ENCODE measurements around the gene COLEC11. TPM values are rescaled to one million over a fixed set of nuclear protein-coding genes. Genes with fewer than 3 reads are reported as not detected.

COLEC11 gene
- polyA plus RNA-seq, 1 donor (not counting 4 experiments of a cell fraction or from before 2014, with no cell fraction given), result not detected

GRCh38 chr2:3622967-3623366 lies 28.1 kb downstream of the COLEC11 start:
- H3K27ac ChIP-seq (ENCODE audit: control insufficient read depth, insufficient read depth, low read length), result no peak overlapping the region
- FAIRE-seq (no peak), DNase-seq (ENCODE audit: low read depth, low spot score) (no peak)
- no peaks in the 10 kb centered on the region for H3K9me1 ChIP-seq (ENCODE audit: control insufficient read depth, extremely low read depth, insufficient read depth, low read length)
- no peak overlapping the region for H2AFZ ChIP-seq (ENCODE audit: control insufficient read depth, low read length)
- H3K27me3 ChIP-seq (ENCODE audit: control insufficient read depth, extremely low read depth, insufficient read depth, low read length), result no peaks in the 10 kb centered on the region
- dilution Hi-C loops (cut with MboI; ENCODE audit: extremely low pct_ligation_motif_present, low sequenced_read_pairs), result no loop called here
- no peak overlapping the region for H3K4me2 ChIP-seq (ENCODE audit: control insufficient read depth, extremely low read depth, insufficient read depth, low read depth, low read length)
- no peaks in the 10 kb centered on the region for H3K36me3 ChIP-seq (ENCODE audit: control insufficient read depth in 2 of 2, extremely low read depth in 1 of 2, insufficient read depth in 2 of 2, low read length in 2 of 2)
- H3K4me1 ChIP-seq (ENCODE audit: control insufficient read depth, extremely low read depth, insufficient read depth, low read length), result peaks cover 14% of the 10 kb centered on the region
- no peaks in the 10 kb centered on the region for H3K9me3 ChIP-seq (ENCODE audit: control insufficient read depth, low read depth, low read length)
- H3K79me2 ChIP-seq (ENCODE audit: control insufficient read depth, insufficient read depth, low read length), result no peaks in the 10 kb centered on the region
- H3K4me3 ChIP-seq (ENCODE audit: control insufficient read depth in 2 of 3, extremely low read depth in 1 of 3, insufficient read depth in 2 of 3, low read depth in 1 of 3, low read length in 3 of 3), result no peak overlapping the region
- no peaks in the 10 kb centered on the region for H4K20me1 ChIP-seq (ENCODE audit: control insufficient read depth, extremely low read depth, insufficient read depth, low read length)
- TF ChIP-seq, protein P1, sequence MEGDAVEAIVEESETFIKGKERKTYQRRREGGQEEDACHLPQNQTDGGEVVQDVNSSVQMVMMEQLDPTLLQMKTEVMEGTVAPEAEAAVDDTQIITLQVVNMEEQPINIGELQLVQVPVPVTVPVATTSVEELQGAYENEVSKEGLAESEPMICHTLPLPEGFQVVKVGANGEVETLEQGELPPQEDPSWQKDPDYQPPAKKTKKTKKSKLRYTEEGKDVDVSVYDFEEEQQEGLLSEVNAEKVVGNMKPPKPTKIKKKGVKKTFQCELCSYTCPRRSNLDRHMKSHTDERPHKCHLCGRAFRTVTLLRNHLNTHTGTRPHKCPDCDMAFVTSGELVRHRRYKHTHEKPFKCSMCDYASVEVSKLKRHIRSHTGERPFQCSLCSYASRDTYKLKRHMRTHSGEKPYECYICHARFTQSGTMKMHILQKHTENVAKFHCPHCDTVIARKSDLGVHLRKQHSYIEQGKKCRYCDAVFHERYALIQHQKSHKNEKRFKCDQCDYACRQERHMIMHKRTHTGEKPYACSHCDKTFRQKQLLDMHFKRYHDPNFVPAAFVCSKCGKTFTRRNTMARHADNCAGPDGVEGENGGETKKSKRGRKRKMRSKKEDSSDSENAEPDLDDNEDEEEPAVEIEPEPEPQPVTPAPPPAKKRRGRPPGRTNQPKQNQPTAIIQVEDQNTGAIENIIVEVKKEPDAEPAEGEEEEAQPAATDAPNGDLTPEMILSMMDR (optimal IDR thresholded peaks at IDR 0.05 in 1 of 3, IDR thresholded peaks at IDR 0.05 in 1 of 3, conservative IDR thresholded peaks at IDR 0.05 in 1 of 3; ENCODE audit: extremely low read depth in 1 of 3, insufficient read depth in 2 of 3, low read length in 3 of 3), result no peak
- no peak for TF ChIP-seq EZH2 (IDR thresholded peaks at IDR 0.05; ENCODE audit: low read length)
- no peak overlapping the region for H3K9ac ChIP-seq (ENCODE audit: control insufficient read depth, extremely low read depth, insufficient read depth, low read length)

- DNase-seq (ENCODE audit: low read depth, low spot score) (no peak), FAIRE-seq (no peak)
- no peaks in the 10 kb centered on the region for H3K9me3 ChIP-seq (ENCODE audit: control insufficient read depth, low read depth, low read length)
- no peak overlapping the region for H3K27ac ChIP-seq (ENCODE audit: control insufficient read depth, insufficient read depth, low read length)
- H3K9ac ChIP-seq (ENCODE audit: control insufficient read depth, extremely low read depth, insufficient read depth, low read length), result no peak overlapping the region
- H3K36me3 ChIP-seq (ENCODE audit: control insufficient read depth in 2 of 2, extremely low read depth in 1 of 2, insufficient read depth in 2 of 2, low read length in 2 of 2), result no peaks in the 10 kb centered on the region
- H3K79me2 ChIP-seq (ENCODE audit: control insufficient read depth, insufficient read depth, low read length), result no peaks in the 10 kb centered on the region
- no peaks in the 10 kb centered on the region for H4K20me1 ChIP-seq (ENCODE audit: control insufficient read depth, extremely low read depth, insufficient read depth, low read length)
- H2AFZ ChIP-seq (ENCODE audit: control insufficient read depth, low read length), result no peak overlapping the region
- no peak overlapping the region for H3K4me2 ChIP-seq (ENCODE audit: control insufficient read depth, extremely low read depth, insufficient read depth, low read depth, low read length)
- dilution Hi-C loops (cut with MboI; ENCODE audit: extremely low pct_ligation_motif_present, low sequenced_read_pairs), result no loop called here
- TF ChIP-seq, protein P1 (optimal IDR thresholded peaks at IDR 0.05 in 1 of 3, IDR thresholded peaks at IDR 0.05 in 1 of 3, conservative IDR thresholded peaks at IDR 0.05 in 1 of 3; ENCODE audit: extremely low read depth in 1 of 3, insufficient read depth in 2 of 3, low read length in 3 of 3), result no peak
- TF ChIP-seq EZH2 (IDR thresholded peaks at IDR 0.05; ENCODE audit: low read length), result no peak
- H3K4me1 ChIP-seq (ENCODE audit: control insufficient read depth, extremely low read depth, insufficient read depth, low read length), result peaks cover 8% of the 10 kb centered on the region
- no peaks in the 10 kb centered on the region for H3K27me3 ChIP-seq (ENCODE audit: control insufficient read depth, extremely low read depth, insufficient read depth, low read length)
- no peak overlapping the region for H3K4me3 ChIP-seq (ENCODE audit: control insufficient read depth in 2 of 3, extremely low read depth in 1 of 3, insufficient read depth in 2 of 3, low read depth in 1 of 3, low read length in 3 of 3)
- H3K9me1 ChIP-seq (ENCODE audit: control insufficient read depth, extremely low read depth, insufficient read depth, low read length), result no peaks in the 10 kb centered on the region
Measured at GRCh38 chr2:3624059-3624794, 29.3 kb downstream of the COLEC11 start.

All from keratinocyte (primary cell).